Liver (tissue), 9 donors: ENCODE results near the gene NEK5. TPM values are rescaled to one million over a fixed set of nuclear protein-coding genes. Genes with fewer than 3 reads are reported as not detected.

Source experiments
- DNase-seq: peaks from one replicate; pipeline ENCODE4 v3.0.0-alpha.2; 2017; ENCODE audit warnings: low spot score
- H3K27ac ChIP-seq, 2 donors: one replicate each; pipeline ENCODE4 v1.7.0; 2013; ENCODE audit warnings: inconsistent platforms in 2 of 2, low read length in 2 of 2, control low read depth in 1 of 2, low read depth in 1 of 2, mild to moderate bottlenecking in 1 of 2
- H3K27me3 ChIP-seq, 4 donors: one replicate each; pipeline versions ENCODE4 v1.6.1 to v1.7.0; 2013; ENCODE audit warnings: low read length in 3 of 4, inconsistent platforms in 1 of 4, mild to moderate bottlenecking in 1 of 4, moderate library complexity in 1 of 4; ENCODE audit not compliant: control insufficient read depth in 4 of 4, insufficient read depth in 4 of 4
- H3K36me3 ChIP-seq, 4 donors: one replicate each; pipeline versions ENCODE4 v1.6.1 to v1.7.0; 2013; ENCODE audit warnings: low read length in 3 of 4, mild to moderate bottlenecking in 3 of 4, low read depth in 1 of 4, moderate library complexity in 1 of 4; ENCODE audit not compliant: control insufficient read depth in 4 of 4, insufficient read depth in 3 of 4
- H3K4me1 ChIP-seq, 4 donors: one replicate each; pipeline versions ENCODE4 v1.6.1 to v1.7.0; 2013; ENCODE audit warnings: low read length in 3 of 4, mild to moderate bottlenecking in 3 of 4, moderate library complexity in 1 of 4; ENCODE audit not compliant: control insufficient read depth in 4 of 4, insufficient read depth in 4 of 4
- H3K4me3 ChIP-seq, 3 donors: one replicate each; pipeline versions ENCODE4 v1.6.1 to v1.7.0; 2013; ENCODE audit warnings: low read length in 3 of 3, control low read depth in 1 of 3, low read depth in 1 of 3, mild to moderate bottlenecking in 1 of 3
- H3K9ac ChIP-seq, 2 donors: one replicate each; pipeline ENCODE4 v1.7.0; 2013; ENCODE audit warnings: low read length in 2 of 2, mild to moderate bottlenecking in 2 of 2, moderate library complexity in 2 of 2, control low read depth in 1 of 2, low read depth in 1 of 2
- H3K9me3 ChIP-seq, 4 donors: one replicate each; pipeline versions ENCODE4 v1.6.1 to v1.7.0; 2013; ENCODE audit warnings: low read length in 3 of 4; ENCODE audit not compliant: control insufficient read depth in 4 of 4
- EGR1 ChIP-seq, 2 donors: IDR thresholded peaks; 2 replicates each; pipeline ENCODE4 v1.6.1; 2016 to 2018; ENCODE audit warnings: antibody characterized with exemption in 2 of 2, low read depth in 2 of 2
- FOXA1 ChIP-seq: IDR thresholded peaks from 2 replicates; pipeline ENCODE4 v1.6.1; 2016; ENCODE audit warnings: antibody characterized with exemption
- FOXA2 ChIP-seq: IDR thresholded peaks from 2 replicates; pipeline ENCODE4 v1.6.1; 2016; ENCODE audit warnings: antibody characterized with exemption
- GABPA ChIP-seq, 2 donors: IDR thresholded peaks in 1 of 2; conservative IDR thresholded peaks in 1 of 2; 2 replicates each; pipeline ENCODE4 v1.6.1; 2016; ENCODE audit warnings: antibody characterized with exemption in 2 of 2, mild to moderate bottlenecking in 1 of 2, moderate library complexity in 1 of 2
- HNF4A ChIP-seq, 2 donors: conservative IDR thresholded peaks; 2 replicates each; pipeline ENCODE4 v1.6.1; 2016; ENCODE audit warnings: antibody characterized with exemption in 2 of 2, mild to moderate bottlenecking in 2 of 2
- HNF4G ChIP-seq: IDR thresholded peaks from 2 replicates; pipeline ENCODE4 v1.6.1; 2016; ENCODE audit warnings: antibody characterized with exemption
- JUND ChIP-seq, 2 donors: IDR thresholded peaks; 2 replicates each; pipeline ENCODE4 v1.6.1; 2016; ENCODE audit warnings: antibody characterized with exemption in 2 of 2
- NR2F2 ChIP-seq: IDR thresholded peaks from 2 replicates; pipeline ENCODE4 v1.6.1; 2016; ENCODE audit warnings: antibody characterized with exemption
- RAD21 ChIP-seq, 2 donors: IDR thresholded peaks; 2 replicates each; pipeline ENCODE4 v1.6.1; 2016; ENCODE audit warnings: antibody characterized with exemption in 2 of 2, mild to moderate bottlenecking in 2 of 2
- RXRA ChIP-seq, 2 donors: IDR thresholded peaks; 2 replicates each; pipeline ENCODE4 v1.6.1; 2017 to 2018; ENCODE audit warnings: antibody characterized with exemption in 2 of 2, mild to moderate bottlenecking in 1 of 2
- SP1 ChIP-seq: IDR thresholded peaks from 2 replicates; pipeline ENCODE4 v1.6.1; 2018; ENCODE audit warnings: antibody characterized with exemption, mild to moderate bottlenecking
- TAF1 ChIP-seq: conservative IDR thresholded peaks from 2 replicates; pipeline ENCODE4 v1.6.1; 2016; ENCODE audit warnings: antibody characterized with exemption, mild to moderate bottlenecking
- YY1 ChIP-seq: IDR thresholded peaks from 2 replicates; pipeline ENCODE4 v1.6.1; 2016; ENCODE audit warnings: antibody characterized with exemption, mild to moderate bottlenecking
- WGBS: extraction: QIAGEN DNeasy Blood & Tissue Kit; methylation state at CpG from one replicate; pipeline ENCODE4 v1.1.7; 2013; 5-methylcytosine and 5-hydroxymethylcytosine counted together
- polyA plus RNA-seq, 2 donors: library from polyadenylated mRNA; stranded (reverse) in 1 of 2; unstranded in 1 of 2; fragments of 200-250 nt in 1 of 2; fragments of >200 nt in 1 of 2; fragmentation: Nextera tagmentation in 1 of 2; extraction: Ambion mirVana in 1 of 2; gene quantifications; one replicate each; pipeline versions ENCODE4 v1.2.1 to v1.2.3, GENCODE V29; 2013 to 2015
- total RNA-seq, 2 donors: library from RNA; depleted of rRNA; stranded (reverse); fragments of >200 nt; gene quantifications; one replicate each; pipeline ENCODE4 v1.2.3, GENCODE V29; 2014
- TF ChIP-seq, protein P1 (sequence below): IDR thresholded peaks from 2 replicates; pipeline ENCODE4 v1.6.1; 2016; ENCODE audit warnings: antibody characterized with exemption
- TF ChIP-seq, protein P2 (sequence below): fragments of 150-350 bp; IDR thresholded peaks from 2 replicates; pipeline ENCODE4 v1.5.1; 2017; ENCODE audit warnings: improper control_type of control experiment, low read depth, low read length; ENCODE audit not compliant: missing input control
- TF ChIP-seq, protein P3 (sequence below): IDR thresholded peaks from 2 replicates; pipeline ENCODE4 v1.6.1; 2016; ENCODE audit warnings: antibody characterized with exemption
- TF ChIP-seq, protein P4 (sequence below): IDR thresholded peaks from 2 replicates; pipeline ENCODE4 v1.6.1; 2016; ENCODE audit warnings: antibody characterized with exemption
- TF ChIP-seq, protein P5 (sequence below): IDR thresholded peaks from 2 replicates; pipeline ENCODE4 v1.6.1; 2016; ENCODE audit warnings: antibody characterized with exemption, mild to moderate bottlenecking
- donor health status: healthy.
- donor health status: healthy.
- donor health status: healthy.
- donor health status: healthy.
- donor health status: healthy.

The NEK5 gene
- total RNA-seq (under 1 TPM; 0.08 to 0.23 TPM), polyA plus RNA-seq (under 1 TPM in 1 of 2 donors, not detected in 1; 0.63 TPM)

GRCh38 chr13:52128714-52129700, at the start of gene NEK5:
Gene NEK5, minus strand, starts transcription at chr13:52129073. Its CDS starts 1,591 bp downstream, at chr13:52127482.
- WGBS = 14% methylated on average over 71 of the region's 71 CpGs
- H3K4me3 ChIP-seq = peak within 1 kb of the TSS; percentile 20 to 93 (median 61)
- peaks cover 4 to 17% (median 14%) of the 10 kb centered on the region in 4 donors for H3K4me1 ChIP-seq
- TF ChIP-seq GABPA (IDR thresholded peaks at IDR 0.05 in 1 of 2, conservative IDR thresholded peaks at IDR 0.05 in 1 of 2) (no peak), HNF4A (conservative IDR thresholded peaks at IDR 0.05) (no peak), HNF4G (no peak), RXRA (IDR thresholded peaks at IDR 0.05) (no peak), EGR1 (IDR thresholded peaks at IDR 0.05; ENCODE audit: low read depth in 2 of 2) (peak in 1 of 2 donors; percentile 39), RAD21 (IDR thresholded peaks at IDR 0.05) (peak; percentile 81 to 84), YY1 (no peak), TAF1 (no peak)
- TF ChIP-seq, protein P1, sequence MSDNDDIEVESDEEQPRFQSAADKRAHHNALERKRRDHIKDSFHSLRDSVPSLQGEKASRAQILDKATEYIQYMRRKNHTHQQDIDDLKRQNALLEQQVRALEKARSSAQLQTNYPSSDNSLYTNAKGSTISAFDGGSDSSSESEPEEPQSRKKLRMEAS = no peak
- TF ChIP-seq, protein P2, sequence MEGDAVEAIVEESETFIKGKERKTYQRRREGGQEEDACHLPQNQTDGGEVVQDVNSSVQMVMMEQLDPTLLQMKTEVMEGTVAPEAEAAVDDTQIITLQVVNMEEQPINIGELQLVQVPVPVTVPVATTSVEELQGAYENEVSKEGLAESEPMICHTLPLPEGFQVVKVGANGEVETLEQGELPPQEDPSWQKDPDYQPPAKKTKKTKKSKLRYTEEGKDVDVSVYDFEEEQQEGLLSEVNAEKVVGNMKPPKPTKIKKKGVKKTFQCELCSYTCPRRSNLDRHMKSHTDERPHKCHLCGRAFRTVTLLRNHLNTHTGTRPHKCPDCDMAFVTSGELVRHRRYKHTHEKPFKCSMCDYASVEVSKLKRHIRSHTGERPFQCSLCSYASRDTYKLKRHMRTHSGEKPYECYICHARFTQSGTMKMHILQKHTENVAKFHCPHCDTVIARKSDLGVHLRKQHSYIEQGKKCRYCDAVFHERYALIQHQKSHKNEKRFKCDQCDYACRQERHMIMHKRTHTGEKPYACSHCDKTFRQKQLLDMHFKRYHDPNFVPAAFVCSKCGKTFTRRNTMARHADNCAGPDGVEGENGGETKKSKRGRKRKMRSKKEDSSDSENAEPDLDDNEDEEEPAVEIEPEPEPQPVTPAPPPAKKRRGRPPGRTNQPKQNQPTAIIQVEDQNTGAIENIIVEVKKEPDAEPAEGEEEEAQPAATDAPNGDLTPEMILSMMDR = peak; percentile 67
- TF ChIP-seq, protein P3, sequence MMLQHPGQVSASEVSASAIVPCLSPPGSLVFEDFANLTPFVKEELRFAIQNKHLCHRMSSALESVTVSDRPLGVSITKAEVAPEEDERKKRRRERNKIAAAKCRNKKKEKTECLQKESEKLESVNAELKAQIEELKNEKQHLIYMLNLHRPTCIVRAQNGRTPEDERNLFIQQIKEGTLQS = no peak
- DNase-seq = peak; percentile 73
- no peak within 1 kb of the TSS for H3K27ac ChIP-seq
- H3K36me3 ChIP-seq = peaks cover 2 to 11% (median 7%) of the 10 kb centered on the region in 4 donors
- peak within 1 kb of the TSS in 1 of 2 donors; percentile 83 for H3K9ac ChIP-seq
- H3K27me3 ChIP-seq = no peaks in the 10 kb centered on the region
- H3K9me3 ChIP-seq = no peaks in the 10 kb centered on the region

DNA sequence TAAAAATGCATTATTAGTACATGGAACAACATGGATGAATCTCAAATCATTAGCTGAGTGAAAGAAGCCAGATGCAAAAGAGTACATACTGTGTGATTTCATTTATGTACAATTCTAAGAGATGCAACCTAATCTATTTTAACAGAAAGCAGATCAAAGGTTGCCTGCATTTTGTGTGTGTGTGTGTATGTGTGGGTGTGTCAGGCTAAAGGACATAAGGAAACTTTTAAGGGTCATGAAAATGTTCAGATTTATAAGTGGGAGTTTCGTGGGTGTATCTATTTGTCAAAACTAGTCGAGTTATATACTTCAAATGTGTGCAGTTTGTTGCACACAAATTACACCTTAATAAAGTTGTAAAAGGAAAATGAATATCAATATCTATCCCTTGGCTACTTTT, 48.4 kb upstream of the NEK5 start:
- Histone ChIP-seq H3K36me3 (peaks cover 6 to 13% (median 7%) of the 10 kb centered on the region in 4 donors), H3K4me1 (peaks cover 2 to 15% (median 12%) of the 10 kb centered on the region in 4 donors)
- 82% methylated on average over 2 of the region's 2 CpGs for WGBS

More for the DNA sequence above, 48.4 kb upstream of the NEK5 start:
- Histone ChIP-seq H3K27me3 (no peaks in the 10 kb centered on the region), H3K9me3 (no peaks in the 10 kb centered on the region), H3K27ac (no peak overlapping the region), H3K4me3 (no peak overlapping the region), H3K9ac (no peak overlapping the region)
- TF ChIP-seq, protein P1 = no peak
- no peak for TF ChIP-seq YY1
- TF ChIP-seq HNF4G = no peak
- no peak for TF ChIP-seq HNF4A (conservative IDR thresholded peaks at IDR 0.05)
- no peak for TF ChIP-seq EGR1 (IDR thresholded peaks at IDR 0.05; ENCODE audit: low read depth in 2 of 2)
- TF ChIP-seq NR2F2 = no peak
- TF ChIP-seq, protein P3 = no peak
- TF ChIP-seq, protein P4, sequence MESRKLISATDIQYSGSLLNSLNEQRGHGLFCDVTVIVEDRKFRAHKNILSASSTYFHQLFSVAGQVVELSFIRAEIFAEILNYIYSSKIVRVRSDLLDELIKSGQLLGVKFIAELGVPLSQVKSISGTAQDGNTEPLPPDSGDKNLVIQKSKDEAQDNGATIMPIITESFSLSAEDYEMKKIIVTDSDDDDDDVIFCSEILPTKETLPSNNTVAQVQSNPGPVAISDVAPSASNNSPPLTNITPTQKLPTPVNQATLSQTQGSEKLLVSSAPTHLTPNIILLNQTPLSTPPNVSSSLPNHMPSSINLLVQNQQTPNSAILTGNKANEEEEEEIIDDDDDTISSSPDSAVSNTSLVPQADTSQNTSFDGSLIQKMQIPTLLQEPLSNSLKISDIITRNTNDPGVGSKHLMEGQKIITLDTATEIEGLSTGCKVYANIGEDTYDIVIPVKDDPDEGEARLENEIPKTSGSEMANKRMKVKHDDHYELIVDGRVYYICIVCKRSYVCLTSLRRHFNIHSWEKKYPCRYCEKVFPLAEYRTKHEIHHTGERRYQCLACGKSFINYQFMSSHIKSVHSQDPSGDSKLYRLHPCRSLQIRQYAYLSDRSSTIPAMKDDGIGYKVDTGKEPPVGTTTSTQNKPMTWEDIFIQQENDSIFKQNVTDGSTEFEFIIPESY = no peak
- no peak for TF ChIP-seq FOXA2
- TF ChIP-seq, protein P5, sequence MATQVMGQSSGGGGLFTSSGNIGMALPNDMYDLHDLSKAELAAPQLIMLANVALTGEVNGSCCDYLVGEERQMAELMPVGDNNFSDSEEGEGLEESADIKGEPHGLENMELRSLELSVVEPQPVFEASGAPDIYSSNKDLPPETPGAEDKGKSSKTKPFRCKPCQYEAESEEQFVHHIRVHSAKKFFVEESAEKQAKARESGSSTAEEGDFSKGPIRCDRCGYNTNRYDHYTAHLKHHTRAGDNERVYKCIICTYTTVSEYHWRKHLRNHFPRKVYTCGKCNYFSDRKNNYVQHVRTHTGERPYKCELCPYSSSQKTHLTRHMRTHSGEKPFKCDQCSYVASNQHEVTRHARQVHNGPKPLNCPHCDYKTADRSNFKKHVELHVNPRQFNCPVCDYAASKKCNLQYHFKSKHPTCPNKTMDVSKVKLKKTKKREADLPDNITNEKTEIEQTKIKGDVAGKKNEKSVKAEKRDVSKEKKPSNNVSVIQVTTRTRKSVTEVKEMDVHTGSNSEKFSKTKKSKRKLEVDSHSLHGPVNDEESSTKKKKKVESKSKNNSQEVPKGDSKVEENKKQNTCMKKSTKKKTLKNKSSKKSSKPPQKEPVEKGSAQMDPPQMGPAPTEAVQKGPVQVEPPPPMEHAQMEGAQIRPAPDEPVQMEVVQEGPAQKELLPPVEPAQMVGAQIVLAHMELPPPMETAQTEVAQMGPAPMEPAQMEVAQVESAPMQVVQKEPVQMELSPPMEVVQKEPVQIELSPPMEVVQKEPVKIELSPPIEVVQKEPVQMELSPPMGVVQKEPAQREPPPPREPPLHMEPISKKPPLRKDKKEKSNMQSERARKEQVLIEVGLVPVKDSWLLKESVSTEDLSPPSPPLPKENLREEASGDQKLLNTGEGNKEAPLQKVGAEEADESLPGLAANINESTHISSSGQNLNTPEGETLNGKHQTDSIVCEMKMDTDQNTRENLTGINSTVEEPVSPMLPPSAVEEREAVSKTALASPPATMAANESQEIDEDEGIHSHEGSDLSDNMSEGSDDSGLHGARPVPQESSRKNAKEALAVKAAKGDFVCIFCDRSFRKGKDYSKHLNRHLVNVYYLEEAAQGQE = no peak
- TF ChIP-seq RAD21 (IDR thresholded peaks at IDR 0.05) = no peak
- TF ChIP-seq GABPA (IDR thresholded peaks at IDR 0.05 in 1 of 2, conservative IDR thresholded peaks at IDR 0.05 in 1 of 2) = no peak
- TF ChIP-seq JUND (IDR thresholded peaks at IDR 0.05) = no peak
- TF ChIP-seq FOXA1 = no peak
- TF ChIP-seq RXRA (IDR thresholded peaks at IDR 0.05) = no peak
- no peak for TF ChIP-seq SP1
- TF ChIP-seq TAF1 = no peak
- TF ChIP-seq, protein P2 = no peak
- DNase-seq = no peak
